ENCODE measurements around the gene STK24. TPM values are rescaled to one million over a fixed set of nuclear protein-coding genes. Genes with fewer than 3 reads are reported as not detected.

Gene STK24
- total RNA-seq, 3 donors from 2014 or later: 61.3 to 149 (median 71.9) TPM

GRCh38 chr13:98503175-98504028 lies 73.5 kb downstream of the STK24 start:
- Histone ChIP-seq H3K4me3 (no peak overlapping the region), H3K36me3 (no peaks in the 10 kb centered on the region), H3K27ac (peak overlapping the region; percentile 27 to 44), H3K4me1 (peaks cover 3 to 41% of the 10 kb centered on the region in 2 donors), H3K9me3 (no peaks in the 10 kb centered on the region), H3K27me3 (no peaks in the 10 kb centered on the region)
- TF ChIP-seq POLR2A (IDR thresholded peaks at IDR 0.05): no peak
- TF ChIP-seq CTCF (IDR thresholded peaks at IDR 0.05): no peak
- no peak for TF ChIP-seq POLR2AphosphoS5 (IDR thresholded peaks at IDR 0.05)
- no peak for DNase-seq (ENCODE audit: low spot score in 2 of 2)
- intact Hi-C loops (cut with DNase I; ENCODE audit: low total_unique reads): loop anchor here (10.0 kb wide), 1 partner anchor 71 kb away; the partner anchor contains the start of gene STK24

DNA sequence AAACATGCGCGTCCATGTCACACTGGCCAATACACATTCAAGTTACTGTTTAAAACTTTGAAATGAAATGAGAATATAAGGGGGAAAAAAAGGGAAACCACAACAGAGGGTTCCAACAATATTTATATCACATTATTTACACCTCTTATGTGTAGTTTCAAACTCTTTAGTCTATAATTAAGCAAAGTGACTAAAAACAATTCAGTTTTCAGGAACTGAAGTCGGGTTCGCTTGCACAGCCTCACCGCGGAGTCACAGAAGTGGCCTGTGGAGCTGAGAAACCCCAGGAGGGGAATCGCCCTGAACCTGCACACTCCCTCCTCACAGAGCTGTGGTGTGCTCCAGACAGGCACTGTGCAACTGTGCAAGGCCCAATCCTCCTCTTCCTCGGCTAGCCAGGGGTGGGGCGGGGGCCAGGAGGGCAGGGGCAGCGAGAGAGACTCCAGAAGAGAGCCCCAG lies 75.9 kb downstream of the STK24 start:
- peaks cover 6 to 31% of the 10 kb centered on the region in 2 donors for H3K4me1 ChIP-seq
- no peak overlapping the region for H3K27ac ChIP-seq
- no peak for TF ChIP-seq POLR2A (IDR thresholded peaks at IDR 0.05)
- no peak for TF ChIP-seq POLR2AphosphoS5 (IDR thresholded peaks at IDR 0.05)
- TF ChIP-seq CTCF (IDR thresholded peaks at IDR 0.05): no peak

DNA sequence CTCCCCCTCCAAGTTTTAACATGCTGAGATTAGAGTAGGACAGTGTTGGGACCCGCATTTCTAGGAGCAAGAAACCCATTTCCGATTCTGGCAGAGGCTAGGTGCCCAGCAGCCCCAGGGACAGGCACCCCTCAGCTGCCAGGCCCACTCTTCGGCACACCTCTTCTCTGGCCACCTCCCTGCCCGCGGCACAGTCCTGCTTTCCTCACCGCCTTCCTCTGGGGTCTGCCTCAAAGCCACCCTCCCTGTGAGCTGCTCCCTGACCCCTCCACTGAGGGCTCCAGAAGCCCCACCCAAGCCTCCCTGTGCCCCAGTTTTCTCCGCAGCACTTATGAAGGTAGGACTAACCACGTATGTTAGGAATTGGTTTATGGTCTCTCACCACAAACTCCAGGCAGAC lies 79.9 kb downstream of the STK24 start:
- H3K9me3 ChIP-seq: no peaks in the 10 kb centered on the region
- peak overlapping the region; percentile 43 to 88 for H3K27ac ChIP-seq
- H3K4me3 ChIP-seq: no peak overlapping the region
- no peaks in the 10 kb centered on the region for H3K27me3 ChIP-seq
- intact Hi-C loops (cut with DNase I; ENCODE audit: low total_unique reads): loop anchor here (5.0 kb wide), 1 partner anchor 410 kb away; no protein-coding TSS in a partner anchor
- DNase-seq (ENCODE audit: low spot score in 2 of 2): no peak
- TF ChIP-seq POLR2AphosphoS5 (IDR thresholded peaks at IDR 0.05) (no peak), CTCF (IDR thresholded peaks at IDR 0.05) (no peak), POLR2A (IDR thresholded peaks at IDR 0.05) (no peak)
- H3K4me1 ChIP-seq: peaks cover 6 to 23% of the 10 kb centered on the region in 2 donors
- no peaks in the 10 kb centered on the region for H3K36me3 ChIP-seq

More for the DNA sequence above, 75.9 kb downstream of the STK24 start:
- DNase-seq (ENCODE audit: low spot score in 2 of 2): no peak
- intact Hi-C loops (cut with DNase I; ENCODE audit: low total_unique reads): loop anchor here (10.0 kb wide), 1 partner anchor 74 kb away; the partner anchor contains the start of gene STK24
- Histone ChIP-seq H3K9me3 (no peaks in the 10 kb centered on the region), H3K27me3 (no peaks in the 10 kb centered on the region), H3K4me3 (no peak overlapping the region), H3K36me3 (no peaks in the 10 kb centered on the region)

DNA sequence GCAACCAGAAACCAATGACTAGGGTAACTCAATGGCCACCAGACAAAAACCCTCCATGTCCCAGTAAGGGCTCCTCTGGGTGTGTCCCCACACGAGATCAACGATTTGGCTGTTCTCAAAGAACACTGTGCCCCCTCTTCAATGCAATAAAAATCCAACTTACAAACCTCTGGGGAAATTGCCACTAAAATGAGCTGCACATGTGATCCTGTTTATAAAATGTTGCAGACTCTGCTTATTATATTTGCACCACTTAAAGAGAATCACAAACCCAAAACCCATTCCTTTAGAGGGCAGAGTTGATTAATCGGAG lies 80.5 kb downstream of the STK24 start:
- Histone ChIP-seq H3K4me1 (peaks cover 6 to 23% of the 10 kb centered on the region in 2 donors), H3K36me3 (no peaks in the 10 kb centered on the region)

More for the DNA sequence above, 80.5 kb downstream of the STK24 start:
- H3K9me3 ChIP-seq: no peaks in the 10 kb centered on the region
- H3K27ac ChIP-seq: peak overlapping the region; percentile 43 to 88
- DNase-seq (ENCODE audit: low spot score in 2 of 2): no peak
- peak overlapping the region in 2 of 3 donors; percentile 15 to 50 for H3K4me3 ChIP-seq
- TF ChIP-seq POLR2AphosphoS5 (IDR thresholded peaks at IDR 0.05) (no peak), CTCF (IDR thresholded peaks at IDR 0.05) (no peak)
- H3K27me3 ChIP-seq: no peaks in the 10 kb centered on the region
- intact Hi-C loops (cut with DNase I; ENCODE audit: low total_unique reads): loop anchor here (5.0 kb wide), 1 partner anchor 411 kb away; no protein-coding TSS in a partner anchor

All from breast epithelium (tissue), 4 donors.